HepG2 (cell line): ENCODE data around the gene RUNDC1. TPM values are rescaled to one million over a fixed set of nuclear protein-coding genes. Genes with fewer than 3 reads are reported as not detected.
A peak's percentile ranks its signal among the peaks of the same experiment; 100 is the strongest.

Experiments
- ARHGAP35 ChIP-seq: sonication (generic); formaldehyde crosslinking; IDR thresholded peaks from 2 replicates; pipeline ENCODE4 v1.9.0; 2022; ENCODE audit warnings: mild to moderate bottlenecking, inconsistent platforms, moderate library complexity, missing genetic modification reagents, borderline replicate concordance
- SMAD9 ChIP-seq: sonication (generic); formaldehyde crosslinking; IDR thresholded peaks from 2 replicates; pipeline ENCODE4 v1.5.1; 2020; ENCODE audit warnings: mild to moderate bottlenecking, missing genetic modification reagents
- ZMYM2 ChIP-seq: sonication (generic); formaldehyde crosslinking; IDR thresholded peaks from 2 replicates; pipeline ENCODE4 v1.8.0; 2022; ENCODE audit warnings: mild to moderate bottlenecking, missing genetic modification reagents
- ZMYM4 ChIP-seq: sonication (generic); formaldehyde crosslinking; IDR thresholded peaks from 2 replicates; pipeline ENCODE4 v1.8.1; 2023; ENCODE audit warnings: mild to moderate bottlenecking, missing genetic modification reagents
- ZNF12 ChIP-seq: sonication (generic); formaldehyde crosslinking; IDR thresholded peaks from 2 replicates; pipeline ENCODE4 v1.5.0; 2020; ENCODE audit warnings: missing genetic modification reagents
- ZNF431 ChIP-seq: sonication (generic); formaldehyde crosslinking; IDR thresholded peaks from 2 replicates; pipeline ENCODE4 v1.9.0; 2022; ENCODE audit warnings: missing genetic modification reagents, low read depth, mild to moderate bottlenecking, borderline replicate concordance
- ZNF552 ChIP-seq: sonication (generic); formaldehyde crosslinking; IDR thresholded peaks from 2 replicates; pipeline ENCODE4 v1.9.0; 2022; ENCODE audit warnings: missing genetic modification reagents, mild to moderate bottlenecking, borderline replicate concordance
- polyA plus RNA-seq, 8 experiments: library from polyadenylated mRNA; depleted of rRNA in 3 of 8; stranded (reverse) in 7 of 8; unstranded in 1 of 8; fragments of >200 nt; fragmentation: Illumina TruSeq in 4 of 8; extraction: Trizol in 4 of 8; gene quantifications; 2 replicates each; pipeline versions ENCODE4 v1.2.1 to v1.2.3, GENCODE V29; 2011 to 2016; ENCODE audit warnings: low read depth in 4 of 8, missing spikeins in 1 of 8, mixed read lengths in 1 of 8; ENCODE audit not compliant: insufficient read depth in 1 of 8
- total RNA-seq, 5 experiments: library from RNA; depleted of rRNA; stranded (reverse); fragments of >200 nt; fragmentation: Illumina TruSeq; extraction: Trizol; gene quantifications; 2 replicates each; pipeline ENCODE4 v1.2.3, GENCODE V29; 2016; ENCODE audit warnings: low read depth in 1 of 5
- TF ChIP-seq, protein P1 (sequence below): sonication (generic); formaldehyde crosslinking; IDR thresholded peaks from 2 replicates; pipeline ENCODE4 v1.4.0; 2020; ENCODE audit warnings: missing genetic modification reagents, borderline replicate concordance
- TF ChIP-seq, protein P2 (sequence below): sonication (generic); formaldehyde crosslinking; IDR thresholded peaks from 2 replicates; pipeline ENCODE4 v1.5.0; 2020; ENCODE audit warnings: missing genetic modification reagents, mild to moderate bottlenecking, borderline replicate concordance
- TF ChIP-seq, protein P3 (sequence below): sonication (generic); formaldehyde crosslinking; conservative IDR thresholded peaks from 2 replicates; pipeline ENCODE4 v1.8.1; 2023; ENCODE audit warnings: missing genetic modification reagents
- TF ChIP-seq, protein P4 (sequence below): IDR thresholded peaks from 2 replicates; pipeline ENCODE4 v1.6.1; 2016; ENCODE audit warnings: mild to moderate bottlenecking, missing biosample characterization, missing genetic modification reagents
- TF ChIP-seq, protein P5 (sequence below): IDR thresholded peaks from 2 replicates; pipeline ENCODE4 v1.6.1; 2016; ENCODE audit warnings: low read depth
- TF ChIP-seq, protein P6 (sequence below): sonication (generic); formaldehyde crosslinking; IDR thresholded peaks from 2 replicates; pipeline ENCODE4 v1.4.0; 2020; ENCODE audit warnings: mild to moderate bottlenecking, missing genetic modification reagents
- TF ChIP-seq, protein P7 (sequence below): sonication (generic); formaldehyde crosslinking; conservative IDR thresholded peaks from 2 replicates; pipeline ENCODE4 v1.4.0; 2020; ENCODE audit warnings: mild to moderate bottlenecking, missing genetic modification reagents, moderate library complexity

RUNDC1 gene
- total and polyA plus RNA-seq, 2 of the 13 experiments (the other 11 are each of a cell fraction or from before 2014, with no cell fraction given), result 10.3 to 11.4 TPM

DNA sequence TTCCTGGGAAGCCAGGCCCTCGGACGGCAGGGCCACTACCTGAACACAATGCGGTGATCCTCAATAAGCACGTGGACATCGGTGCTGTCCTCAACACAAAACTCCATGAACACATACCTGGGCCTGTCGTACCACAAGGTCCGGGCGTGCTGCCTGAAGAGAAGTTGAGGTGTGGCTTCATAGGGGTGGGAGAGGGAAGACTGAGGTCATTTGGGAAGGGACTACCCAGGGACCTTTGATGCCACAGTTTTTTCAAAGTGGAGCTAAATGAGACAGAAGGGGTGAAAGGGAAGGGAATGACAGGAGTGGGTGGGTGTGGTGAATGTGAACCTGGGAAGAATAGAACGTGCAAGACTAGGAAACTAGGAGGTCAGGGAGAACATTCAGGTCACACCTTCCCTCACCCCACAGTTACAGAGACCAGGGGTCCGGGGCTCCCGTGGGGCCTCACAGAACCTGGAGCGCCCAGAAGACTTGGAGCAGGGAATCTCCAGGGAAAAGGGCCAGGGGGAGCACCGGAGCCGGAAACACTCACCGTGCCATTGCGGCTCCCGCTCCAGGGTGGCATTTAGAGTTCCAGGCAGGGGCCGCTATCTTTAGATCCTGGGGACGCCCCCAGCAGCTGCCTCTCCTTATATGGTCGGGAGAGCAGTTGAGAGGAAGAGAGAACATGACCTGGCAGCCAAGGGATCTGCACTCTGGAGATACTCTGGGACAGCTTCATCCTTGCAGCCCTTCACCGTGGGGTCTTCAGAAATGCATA lies 673 bp upstream of the RUNDC1 start, which contains the start of gene PTGES3L (continued):
- TF ChIP-seq ZMYM2, result no peak
- TF ChIP-seq, protein P1, sequence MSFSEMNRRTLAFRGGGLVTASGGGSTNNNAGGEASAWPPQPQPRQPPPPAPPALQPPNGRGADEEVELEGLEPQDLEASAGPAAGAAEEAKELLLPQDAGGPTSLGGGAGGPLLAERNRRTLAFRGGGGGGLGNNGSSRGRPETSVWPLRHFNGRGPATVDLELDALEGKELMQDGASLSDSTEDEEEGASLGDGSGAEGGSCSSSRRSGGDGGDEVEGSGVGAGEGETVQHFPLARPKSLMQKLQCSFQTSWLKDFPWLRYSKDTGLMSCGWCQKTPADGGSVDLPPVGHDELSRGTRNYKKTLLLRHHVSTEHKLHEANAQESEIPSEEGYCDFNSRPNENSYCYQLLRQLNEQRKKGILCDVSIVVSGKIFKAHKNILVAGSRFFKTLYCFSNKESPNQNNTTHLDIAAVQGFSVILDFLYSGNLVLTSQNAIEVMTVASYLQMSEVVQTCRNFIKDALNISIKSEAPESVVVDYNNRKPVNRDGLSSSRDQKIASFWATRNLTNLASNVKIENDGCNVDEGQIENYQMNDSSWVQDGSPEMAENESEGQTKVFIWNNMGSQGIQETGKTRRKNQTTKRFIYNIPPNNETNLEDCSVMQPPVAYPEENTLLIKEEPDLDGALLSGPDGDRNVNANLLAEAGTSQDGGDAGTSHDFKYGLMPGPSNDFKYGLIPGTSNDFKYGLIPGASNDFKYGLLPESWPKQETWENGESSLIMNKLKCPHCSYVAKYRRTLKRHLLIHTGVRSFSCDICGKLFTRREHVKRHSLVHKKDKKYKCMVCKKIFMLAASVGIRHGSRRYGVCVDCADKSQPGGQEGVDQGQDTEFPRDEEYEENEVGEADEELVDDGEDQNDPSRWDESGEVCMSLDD (CRISPR knock-in tag), result no peak
- TF ChIP-seq, protein P2, sequence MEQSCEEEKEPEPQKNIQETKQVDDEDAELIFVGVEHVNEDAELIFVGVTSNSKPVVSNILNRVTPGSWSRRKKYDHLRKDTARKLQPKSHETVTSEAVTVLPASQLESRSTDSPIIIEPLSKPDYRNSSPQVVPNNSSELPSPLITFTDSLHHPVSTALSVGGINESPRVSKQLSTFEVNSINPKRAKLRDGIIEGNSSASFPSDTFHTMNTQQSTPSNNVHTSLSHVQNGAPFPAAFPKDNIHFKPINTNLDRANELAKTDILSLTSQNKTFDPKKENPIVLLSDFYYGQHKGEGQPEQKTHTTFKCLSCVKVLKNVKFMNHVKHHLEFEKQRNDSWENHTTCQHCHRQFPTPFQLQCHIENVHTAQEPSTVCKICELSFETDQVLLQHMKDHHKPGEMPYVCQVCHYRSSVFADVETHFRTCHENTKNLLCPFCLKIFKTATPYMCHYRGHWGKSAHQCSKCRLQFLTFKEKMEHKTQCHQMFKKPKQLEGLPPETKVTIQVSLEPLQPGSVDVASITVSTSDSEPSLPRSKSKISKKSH (CRISPR knock-in tag), result peak; percentile 74; the same call in 1 of the 2 replicates
- TF ChIP-seq ZNF431, result no peak
- no peak for TF ChIP-seq ZNF12 (CRISPR knock-in tag)
- TF ChIP-seq, protein P3, sequence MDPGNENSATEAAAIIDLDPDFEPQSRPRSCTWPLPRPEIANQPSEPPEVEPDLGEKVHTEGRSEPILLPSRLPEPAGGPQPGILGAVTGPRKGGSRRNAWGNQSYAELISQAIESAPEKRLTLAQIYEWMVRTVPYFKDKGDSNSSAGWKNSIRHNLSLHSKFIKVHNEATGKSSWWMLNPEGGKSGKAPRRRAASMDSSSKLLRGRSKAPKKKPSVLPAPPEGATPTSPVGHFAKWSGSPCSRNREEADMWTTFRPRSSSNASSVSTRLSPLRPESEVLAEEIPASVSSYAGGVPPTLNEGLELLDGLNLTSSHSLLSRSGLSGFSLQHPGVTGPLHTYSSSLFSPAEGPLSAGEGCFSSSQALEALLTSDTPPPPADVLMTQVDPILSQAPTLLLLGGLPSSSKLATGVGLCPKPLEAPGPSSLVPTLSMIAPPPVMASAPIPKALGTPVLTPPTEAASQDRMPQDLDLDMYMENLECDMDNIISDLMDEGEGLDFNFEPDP (CRISPR knock-in tag), result no peak
- TF ChIP-seq, protein P4, sequence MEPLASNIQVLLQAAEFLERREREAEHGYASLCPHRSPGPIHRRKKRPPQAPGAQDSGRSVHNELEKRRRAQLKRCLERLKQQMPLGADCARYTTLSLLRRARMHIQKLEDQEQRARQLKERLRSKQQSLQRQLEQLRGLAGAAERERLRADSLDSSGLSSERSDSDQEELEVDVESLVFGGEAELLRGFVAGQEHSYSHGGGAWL (CRISPR knock-in tag), result no peak; the same call in 1 of the 2 replicates
- no peak for TF ChIP-seq ARHGAP35 (CRISPR knock-in tag)
- TF ChIP-seq, protein P5, sequence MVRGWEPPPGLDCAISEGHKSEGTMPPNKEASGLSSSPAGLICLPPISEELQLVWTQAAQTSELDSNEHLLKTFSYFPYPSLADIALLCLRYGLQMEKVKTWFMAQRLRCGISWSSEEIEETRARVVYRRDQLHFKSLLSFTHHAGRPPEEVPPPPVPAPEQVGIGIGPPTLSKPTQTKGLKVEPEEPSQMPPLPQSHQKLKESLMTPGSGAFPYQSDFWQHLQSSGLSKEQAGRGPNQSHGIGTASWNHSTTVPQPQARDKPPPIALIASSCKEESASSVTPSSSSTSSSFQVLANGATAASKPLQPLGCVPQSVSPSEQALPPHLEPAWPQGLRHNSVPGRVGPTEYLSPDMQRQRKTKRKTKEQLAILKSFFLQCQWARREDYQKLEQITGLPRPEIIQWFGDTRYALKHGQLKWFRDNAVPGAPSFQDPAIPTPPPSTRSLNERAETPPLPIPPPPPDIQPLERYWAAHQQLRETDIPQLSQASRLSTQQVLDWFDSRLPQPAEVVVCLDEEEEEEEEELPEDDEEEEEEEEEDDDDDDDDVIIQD, result no peak
- TF ChIP-seq, protein P6, sequence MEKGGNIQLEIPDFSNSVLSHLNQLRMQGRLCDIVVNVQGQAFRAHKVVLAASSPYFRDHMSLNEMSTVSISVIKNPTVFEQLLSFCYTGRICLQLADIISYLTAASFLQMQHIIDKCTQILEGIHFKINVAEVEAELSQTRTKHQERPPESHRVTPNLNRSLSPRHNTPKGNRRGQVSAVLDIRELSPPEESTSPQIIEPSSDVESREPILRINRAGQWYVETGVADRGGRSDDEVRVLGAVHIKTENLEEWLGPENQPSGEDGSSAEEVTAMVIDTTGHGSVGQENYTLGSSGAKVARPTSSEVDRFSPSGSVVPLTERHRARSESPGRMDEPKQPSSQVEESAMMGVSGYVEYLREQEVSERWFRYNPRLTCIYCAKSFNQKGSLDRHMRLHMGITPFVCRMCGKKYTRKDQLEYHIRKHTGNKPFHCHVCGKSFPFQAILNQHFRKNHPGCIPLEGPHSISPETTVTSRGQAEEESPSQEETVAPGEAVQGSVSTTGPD (CRISPR knock-in tag), result no peak
- TF ChIP-seq SMAD9 (CRISPR knock-in tag), result no peak
- TF ChIP-seq, protein P7, sequence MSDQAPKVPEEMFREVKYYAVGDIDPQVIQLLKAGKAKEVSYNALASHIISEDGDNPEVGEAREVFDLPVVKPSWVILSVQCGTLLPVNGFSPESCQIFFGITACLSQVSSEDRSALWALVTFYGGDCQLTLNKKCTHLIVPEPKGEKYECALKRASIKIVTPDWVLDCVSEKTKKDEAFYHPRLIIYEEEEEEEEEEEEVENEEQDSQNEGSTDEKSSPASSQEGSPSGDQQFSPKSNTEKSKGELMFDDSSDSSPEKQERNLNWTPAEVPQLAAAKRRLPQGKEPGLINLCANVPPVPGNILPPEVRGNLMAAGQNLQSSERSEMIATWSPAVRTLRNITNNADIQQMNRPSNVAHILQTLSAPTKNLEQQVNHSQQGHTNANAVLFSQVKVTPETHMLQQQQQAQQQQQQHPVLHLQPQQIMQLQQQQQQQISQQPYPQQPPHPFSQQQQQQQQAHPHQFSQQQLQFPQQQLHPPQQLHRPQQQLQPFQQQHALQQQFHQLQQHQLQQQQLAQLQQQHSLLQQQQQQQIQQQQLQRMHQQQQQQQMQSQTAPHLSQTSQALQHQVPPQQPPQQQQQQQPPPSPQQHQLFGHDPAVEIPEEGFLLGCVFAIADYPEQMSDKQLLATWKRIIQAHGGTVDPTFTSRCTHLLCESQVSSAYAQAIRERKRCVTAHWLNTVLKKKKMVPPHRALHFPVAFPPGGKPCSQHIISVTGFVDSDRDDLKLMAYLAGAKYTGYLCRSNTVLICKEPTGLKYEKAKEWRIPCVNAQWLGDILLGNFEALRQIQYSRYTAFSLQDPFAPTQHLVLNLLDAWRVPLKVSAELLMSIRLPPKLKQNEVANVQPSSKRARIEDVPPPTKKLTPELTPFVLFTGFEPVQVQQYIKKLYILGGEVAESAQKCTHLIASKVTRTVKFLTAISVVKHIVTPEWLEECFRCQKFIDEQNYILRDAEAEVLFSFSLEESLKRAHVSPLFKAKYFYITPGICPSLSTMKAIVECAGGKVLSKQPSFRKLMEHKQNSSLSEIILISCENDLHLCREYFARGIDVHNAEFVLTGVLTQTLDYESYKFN (CRISPR knock-in tag), result peak; percentile 31; the same call in 1 of the 2 replicates
- no peak for TF ChIP-seq ZMYM4 (CRISPR knock-in tag)
- TF ChIP-seq ZNF552, result no peak
